ENCODE data around the gene ZNF407.

Gene ZNF407

GRCh38 chr18:74918276-74918790 is 320.7 kb downstream of the ZNF407 start:
- Mint-ChIP-seq H3K27me3 (no peaks in the 10 kb centered on the region), H3K9me3 (no peaks in the 10 kb centered on the region), H3K4me1 (no peaks in the 10 kb centered on the region), H3K27ac (no peak overlapping the region), H3K36me3 (peaks cover 9% of the 10 kb centered on the region), H3K4me3 (no peak overlapping the region)
- ATAC-seq: no peak

- H3K4me3 Mint-ChIP-seq: no peak overlapping the region
- ATAC-seq: no peak
- no peaks in the 10 kb centered on the region for H3K4me1 Mint-ChIP-seq
- H3K9me3 Mint-ChIP-seq: no peaks in the 10 kb centered on the region
- no peaks in the 10 kb centered on the region for H3K27me3 Mint-ChIP-seq
- no peak overlapping the region for H3K27ac Mint-ChIP-seq
- peaks cover 19% of the 10 kb centered on the region for H3K36me3 Mint-ChIP-seq
Measured at GRCh38 chr18:74921057-74921820, 323.6 kb downstream of the ZNF407 start.

GRCh38 chr18:74926051-74926450 is 328.4 kb downstream of the ZNF407 start:
- H3K9me3 Mint-ChIP-seq: no peaks in the 10 kb centered on the region
- no peak for ATAC-seq
- H3K36me3 Mint-ChIP-seq: peaks cover 28% of the 10 kb centered on the region
- no peak overlapping the region for H3K27ac Mint-ChIP-seq
- H3K4me3 Mint-ChIP-seq: no peak overlapping the region
- no peaks in the 10 kb centered on the region for H3K27me3 Mint-ChIP-seq
- H3K4me1 Mint-ChIP-seq: no peaks in the 10 kb centered on the region

GRCh38 chr18:74928194-74928968 is 330.7 kb downstream of the ZNF407 start:
- Mint-ChIP-seq H3K9me3 (no peaks in the 10 kb centered on the region), H3K36me3 (peaks cover 39% of the 10 kb centered on the region), H3K4me1 (no peaks in the 10 kb centered on the region), H3K4me3 (no peak overlapping the region), H3K27ac (no peak overlapping the region), H3K27me3 (no peaks in the 10 kb centered on the region)
- no peak for ATAC-seq

GRCh38 chr18:74929110-74929509 is 331.4 kb downstream of the ZNF407 start:
- no peaks in the 10 kb centered on the region for H3K4me1 Mint-ChIP-seq
- no peaks in the 10 kb centered on the region for H3K27me3 Mint-ChIP-seq
- peaks cover 40% of the 10 kb centered on the region for H3K36me3 Mint-ChIP-seq
- no peak for ATAC-seq
- H3K4me3 Mint-ChIP-seq: no peak overlapping the region
- no peaks in the 10 kb centered on the region for H3K9me3 Mint-ChIP-seq
- H3K27ac Mint-ChIP-seq: no peak overlapping the region

- H3K36me3 Mint-ChIP-seq: peaks cover 40% of the 10 kb centered on the region
- H3K27ac Mint-ChIP-seq: no peak overlapping the region
- ATAC-seq: no peak
- H3K27me3 Mint-ChIP-seq: no peaks in the 10 kb centered on the region
- no peak overlapping the region for H3K4me3 Mint-ChIP-seq
- H3K4me1 Mint-ChIP-seq: no peaks in the 10 kb centered on the region
- H3K9me3 Mint-ChIP-seq: no peaks in the 10 kb centered on the region
Measured at GRCh38 chr18:74930616-74931015, 332.9 kb downstream of the ZNF407 start.

GRCh38 chr18:74933930-74934329 is 336.3 kb downstream of the ZNF407 start:
- no peaks in the 10 kb centered on the region for H3K4me1 Mint-ChIP-seq
- peaks cover 34% of the 10 kb centered on the region for H3K36me3 Mint-ChIP-seq
- H3K27me3 Mint-ChIP-seq: no peaks in the 10 kb centered on the region
- no peak overlapping the region for H3K4me3 Mint-ChIP-seq
- no peaks in the 10 kb centered on the region for H3K9me3 Mint-ChIP-seq
- H3K27ac Mint-ChIP-seq: no peak overlapping the region
- ATAC-seq: no peak

- no peak overlapping the region for H3K4me3 Mint-ChIP-seq
- ATAC-seq: no peak
- H3K4me1 Mint-ChIP-seq: no peaks in the 10 kb centered on the region
- H3K36me3 Mint-ChIP-seq: peaks cover 29% of the 10 kb centered on the region
- no peaks in the 10 kb centered on the region for H3K9me3 Mint-ChIP-seq
- no peaks in the 10 kb centered on the region for H3K27me3 Mint-ChIP-seq
- no peak overlapping the region for H3K27ac Mint-ChIP-seq
Measured at GRCh38 chr18:74935434-74935833, 337.8 kb downstream of the ZNF407 start.

- Mint-ChIP-seq H3K9me3 (no peaks in the 10 kb centered on the region), H3K4me3 (no peak overlapping the region), H3K4me1 (peaks cover 4% of the 10 kb centered on the region), H3K27ac (no peak overlapping the region), H3K27me3 (no peaks in the 10 kb centered on the region), H3K36me3 (peaks cover 24% of the 10 kb centered on the region)
- no peak for ATAC-seq
Measured at GRCh38 chr18:74936343-74936742, 338.7 kb downstream of the ZNF407 start.

GRCh38 chr18:74937291-74937690 is 339.6 kb downstream of the ZNF407 start:
- Mint-ChIP-seq H3K27ac (no peak overlapping the region), H3K36me3 (peaks cover 21% of the 10 kb centered on the region), H3K4me3 (no peak overlapping the region), H3K9me3 (no peaks in the 10 kb centered on the region), H3K4me1 (peaks cover 13% of the 10 kb centered on the region), H3K27me3 (no peaks in the 10 kb centered on the region)
- ATAC-seq: no peak

GRCh38 chr18:74940856-74941255 is 343.2 kb downstream of the ZNF407 start:
- ATAC-seq: no peak
- H3K27me3 Mint-ChIP-seq: no peaks in the 10 kb centered on the region
- H3K4me3 Mint-ChIP-seq: no peak overlapping the region
- H3K27ac Mint-ChIP-seq: no peak overlapping the region
- H3K9me3 Mint-ChIP-seq: no peaks in the 10 kb centered on the region
- H3K4me1 Mint-ChIP-seq: peaks cover 21% of the 10 kb centered on the region
- H3K36me3 Mint-ChIP-seq: peaks cover 5% of the 10 kb centered on the region

- peak; percentile 83 for ATAC-seq
- H3K36me3 Mint-ChIP-seq: peaks cover 5% of the 10 kb centered on the region
- H3K27ac Mint-ChIP-seq: peak overlapping the region; percentile 51
- no peaks in the 10 kb centered on the region for H3K9me3 Mint-ChIP-seq
- H3K27me3 Mint-ChIP-seq: no peaks in the 10 kb centered on the region
- H3K4me3 Mint-ChIP-seq: peak overlapping the region; percentile 56
- H3K4me1 Mint-ChIP-seq: peaks cover 21% of the 10 kb centered on the region
Measured at GRCh38 chr18:74942319-74942910, 344.7 kb downstream of the ZNF407 start.

- no peak for ATAC-seq
- Mint-ChIP-seq H3K27ac (no peak overlapping the region), H3K4me3 (no peak overlapping the region), H3K27me3 (no peaks in the 10 kb centered on the region), H3K9me3 (no peaks in the 10 kb centered on the region), H3K36me3 (peaks cover 11% of the 10 kb centered on the region), H3K4me1 (peaks cover 21% of the 10 kb centered on the region)
Measured at GRCh38 chr18:74944676-74945075, 347.0 kb downstream of the ZNF407 start.

- Mint-ChIP-seq H3K4me3 (no peak overlapping the region), H3K36me3 (peaks cover 6% of the 10 kb centered on the region), H3K27ac (no peak overlapping the region), H3K9me3 (no peaks in the 10 kb centered on the region), H3K4me1 (peaks cover 26% of the 10 kb centered on the region), H3K27me3 (no peaks in the 10 kb centered on the region)
- no peak for ATAC-seq
Measured at GRCh38 chr18:74945774-74946545, 348.3 kb downstream of the ZNF407 start.

All from stimulated activated memory B cell treated with anti-CD40 and anti-IgM and Interleukin-4, amounts not matched to agents 10 μg/mL and 1 μg/mL and 100 μg/mL, for 72 hours (primary cell).